MCF 10A (cell line): ENCODE measurements around the gene NUP62. TPM values are rescaled to one million over a fixed set of nuclear protein-coding genes. Genes with fewer than 3 reads are reported as not detected.
"Not testable (repeated sequence)": the region's sequence is repeated elsewhere in the genome, so short reads cannot be mapped to it uniquely, and the experiment has no call there.

ENCODE experiments used
- BruUV-seq: library from RNA; stranded (reverse); fragments of 400-500 nt; replicated peaks from 2 replicates; lab custom pipeline; 2021; lab: Mats Ljungman, UMichigan
- CTCF ChIA-PET: fragments of 300-600 bp; sonication (Branson Sonifier 250); formaldehyde crosslinking; extraction: SDS; loops from one replicate; lab custom pipeline; 2021; ENCODE audit warnings: antibody characterized with exemption, inconsistent platforms; lab: Yijun Ruan, JAX
- POLR2A ChIA-PET: fragments of 300-600, 350-650 bp; sonication (Branson Sonifier 250); formaldehyde crosslinking; extraction: SDS; loops from one replicate; lab custom pipeline; 2020; ENCODE audit warnings: antibody characterized with exemption, inconsistent platforms; lab: Yijun Ruan, JAX
- DNase-seq: peaks from one replicate; pipeline ENCODE4 v3.0.0-alpha.2; 2018; ENCODE audit not compliant: unreplicated experiment
- H3K27ac Mint-ChIP-seq: one replicate; pipeline ENCODE4 v1.8.0; 2022; ENCODE audit warnings: mild to moderate bottlenecking, low read depth, mixed read lengths; ENCODE audit not compliant: unreplicated experiment
- H3K27me3 Mint-ChIP-seq: one replicate; pipeline ENCODE4 v1.8.0; 2022; ENCODE audit warnings: mixed read lengths; ENCODE audit not compliant: insufficient read depth, unreplicated experiment
- H3K36me3 Mint-ChIP-seq: one replicate; pipeline ENCODE4 v1.8.0; 2022; ENCODE audit warnings: mild to moderate bottlenecking, moderate library complexity, mixed read lengths; ENCODE audit not compliant: insufficient read depth, unreplicated experiment
- H3K4me1 Mint-ChIP-seq: one replicate; pipeline ENCODE4 v1.8.0; 2022; ENCODE audit warnings: mixed read lengths; ENCODE audit not compliant: insufficient read depth, unreplicated experiment
- H3K4me3 Mint-ChIP-seq: one replicate; pipeline ENCODE4 v1.8.0; 2022; ENCODE audit warnings: mild to moderate bottlenecking, moderate library complexity, mixed read lengths; ENCODE audit not compliant: unreplicated experiment
- H3K9me3 Mint-ChIP-seq: one replicate; pipeline ENCODE4 v1.8.0; 2022; ENCODE audit warnings: mixed read lengths; ENCODE audit not compliant: unreplicated experiment
- CTCF ChIP-seq: fragments of 200-600 bp; IDR thresholded peaks from one replicate; pipeline ENCODE4 v1.8.0; 2022; ENCODE audit warnings: antibody characterized with exemption, mild to moderate bottlenecking; ENCODE audit not compliant: unreplicated experiment
- intact Hi-C: fragments of 100-400 bp; cut with micrococcal nuclease; formaldehyde crosslinking; loops from 2 replicates; pipeline ENCODE4 v1.14.1; 2022
- total RNA-seq: library from RNA; stranded (reverse); gene quantifications from 2 replicates; pipeline ENCODE4 v1.2.3, GENCODE V29; 2022

The NUP62 gene
- total RNA-seq, 1 experiment from 2014 or later = 44.9 TPM

- no peaks in the 10 kb centered on the region for H3K9me3 Mint-ChIP-seq
- ChIA-PET POLR2A (interaction anchor here (0.7 to 4.1 kb wide), 13 partner anchors 8 to 348 kb away, joined by 3 to 35 read pairs (median 5); partner anchors contain the start of genes AKT1S1, PNKP, PTOV1 and RRAS), CTCF (interaction anchor here (0.6 kb wide), 1 partner anchor 457 kb away, joined by 4 read pairs; no protein-coding TSS in a partner anchor)
- H3K27me3 Mint-ChIP-seq = no peaks in the 10 kb centered on the region
- intact Hi-C loops = loop anchor here (2.0 kb wide), 2 partner anchors 51 to 161 kb away; partner anchors contain the start of genes AKT1S1, AP2A1 and TBC1D17
- H3K4me3 Mint-ChIP-seq = peak overlapping the region; percentile 85
- DNase-seq = no peak
- H3K36me3 Mint-ChIP-seq = peaks cover 65% of the 10 kb centered on the region
- no peak for TF ChIP-seq CTCF
- no TSS peak for BruUV-seq
- H3K4me1 Mint-ChIP-seq = peaks cover 16% of the 10 kb centered on the region
- H3K27ac Mint-ChIP-seq = peak overlapping the region; percentile 90
These were observed 1.6 kb downstream of the NUP62 start for GRCh38 chr19:49927526-49928264.

GRCh38 chr19:49926515-49926914 is 2.8 kb downstream of the NUP62 start:
- no peaks in the 10 kb centered on the region for H3K27me3 Mint-ChIP-seq

DNA sequence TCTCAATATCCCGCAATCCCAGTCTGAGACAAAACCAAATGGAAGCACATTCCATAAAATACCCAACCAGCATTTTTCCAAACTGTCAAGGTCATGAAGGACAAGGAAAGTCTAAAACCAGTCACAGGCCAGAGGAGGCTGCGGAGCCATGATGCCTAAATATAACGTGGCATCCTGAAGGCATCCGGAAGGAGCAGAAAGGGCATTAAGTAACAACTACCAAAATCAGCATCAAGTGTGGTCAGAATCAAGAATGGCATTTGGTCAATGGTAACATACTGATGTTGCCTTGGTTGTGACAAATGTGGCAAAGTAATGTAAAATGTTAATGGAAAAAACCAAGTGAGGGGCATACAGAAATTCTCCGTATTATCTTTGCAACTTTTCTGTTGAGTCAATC is 3.8 kb downstream of the NUP62 start:
- intact Hi-C loops = no loop called here
- ChIA-PET CTCF (no interaction called here), POLR2A (no interaction called here)
- Mint-ChIP-seq H3K9me3 (no peaks in the 10 kb centered on the region), H3K27ac (no peak overlapping the region), H3K36me3 (peaks cover 57% of the 10 kb centered on the region), H3K4me1 (peaks cover 23% of the 10 kb centered on the region), H3K27me3 (no peaks in the 10 kb centered on the region), H3K4me3 (no peak overlapping the region)
- TF ChIP-seq CTCF = no peak
- BruUV-seq = no TSS peak
- no peak for DNase-seq

More at GRCh38 chr19:49926515-49926914, 2.8 kb downstream of the NUP62 start:
- ChIA-PET CTCF (no interaction called here), POLR2A (no interaction called here)
- Mint-ChIP-seq H3K36me3 (peaks cover 63% of the 10 kb centered on the region), H3K9me3 (no peaks in the 10 kb centered on the region), H3K4me3 (no peak overlapping the region), H3K27ac (no peak overlapping the region), H3K4me1 (peaks cover 22% of the 10 kb centered on the region)
- no peak for DNase-seq
- intact Hi-C loops = no loop called here
- no peak for TF ChIP-seq CTCF
- no TSS peak for BruUV-seq

GRCh38 chr19:49924881-49925210 is 4.5 kb downstream of the NUP62 start:
- CTCF ChIA-PET = interaction anchor here (0.7 kb wide), 1 partner anchor 12 kb away, joined by 3 read pairs; no protein-coding TSS in a partner anchor
- BruUV-seq, H3K9me3 Mint-ChIP-seq, intact Hi-C loops, H3K27ac Mint-ChIP-seq, H3K27me3 Mint-ChIP-seq, DNase-seq, H3K4me3 Mint-ChIP-seq: not testable (repeated sequence)
- Mint-ChIP-seq H3K36me3 (peaks cover 56% of the 10 kb centered on the region), H3K4me1 (peaks cover 17% of the 10 kb centered on the region)
- POLR2A ChIA-PET = interaction anchor here (0.6 to 0.9 kb wide), 2 partner anchors 38 to 47 kb away, joined by 4 read pairs; partner anchors contain the start of gene TBC1D17
